Measurements from ENCODE around the gene DNAJC25. TPM values are rescaled to one million over a fixed set of nuclear protein-coding genes. Genes with fewer than 3 reads are reported as not detected.
"Not testable (repeated sequence)": the region's sequence is repeated elsewhere in the genome, so short reads cannot be mapped to it uniquely, and the experiment has no call there.

The DNAJC25 gene
- total and polyA plus RNA-seq, 4 donors, result 8.1 to 12.2 (median 10.3) TPM

- Histone ChIP-seq H3K9me3 (ENCODE audit: control insufficient read depth, insufficient read depth, low read length) (no peaks in the 10 kb centered on the region), H3K27me3 (ENCODE audit: control insufficient read depth, insufficient read depth, low read length) (no peaks in the 10 kb centered on the region), H3K36me3 (ENCODE audit: control insufficient read depth, insufficient read depth, low read length) (no peaks in the 10 kb centered on the region), H3K27ac (ENCODE audit: low read depth, low read length) (peak within 1 kb of the TSS; percentile 71), H3K4me3 (ENCODE audit: low read depth, low read length) (peak within 1 kb of the TSS; percentile 74), H3K4me1 (ENCODE audit: control insufficient read depth, insufficient read depth, low read length) (peaks cover 16% of the 10 kb centered on the region)
- WGBS (ENCODE audit: insufficient coverage), result 0% methylated on average over 61 of the region's 61 CpGs
- peak; percentile 22 to 87 (median 55) for DNase-seq (ENCODE audit: low read depth in 4 of 6, low spot score in 6 of 6)
These were observed 30.1 kb downstream of the DNAJC25 start, which contains the start of gene GNG10 for GRCh38 chr9:111661150-111661801. Gene GNG10 (plus strand): TSS chr9:111661605. CDS start chr9:111661635, 30 bp downstream.

- peak overlapping the region; percentile 74 for H3K4me3 ChIP-seq (ENCODE audit: low read depth, low read length)
- H3K4me1 ChIP-seq (ENCODE audit: control insufficient read depth, insufficient read depth, low read length), result peaks cover 16% of the 10 kb centered on the region
- under 1% methylated on average over 57 of the region's 57 CpGs for WGBS (ENCODE audit: insufficient coverage)
These were observed 30.8 kb downstream of the DNAJC25 start for GRCh38 chr9:111661802-111662521.

GRCh38 chr9:111662576-111663300, 31.6 kb downstream of the DNAJC25 start:
- peaks cover 16% of the 10 kb centered on the region for H3K4me1 ChIP-seq (ENCODE audit: control insufficient read depth, insufficient read depth, low read length)
- H3K27me3 ChIP-seq (ENCODE audit: control insufficient read depth, insufficient read depth, low read length), result no peaks in the 10 kb centered on the region
- peak in 1 of 6 donors; percentile 0 for DNase-seq (ENCODE audit: low read depth in 4 of 6, low spot score in 6 of 6)
- no peaks in the 10 kb centered on the region for H3K9me3 ChIP-seq (ENCODE audit: control insufficient read depth, insufficient read depth, low read length)
- H3K27ac ChIP-seq (ENCODE audit: low read depth, low read length), result peak overlapping the region; percentile 71
- peak overlapping the region; percentile 74 for H3K4me3 ChIP-seq (ENCODE audit: low read depth, low read length)
- WGBS (ENCODE audit: insufficient coverage), result 53% methylated on average over 7 of the region's 7 CpGs
- peaks cover 8% of the 10 kb centered on the region for H3K36me3 ChIP-seq (ENCODE audit: control insufficient read depth, insufficient read depth, low read length)

More at GRCh38 chr9:111661802-111662521, 30.8 kb downstream of the DNAJC25 start:
- peak overlapping the region; percentile 71 for H3K27ac ChIP-seq (ENCODE audit: low read depth, low read length)
- peak; percentile 10 to 68 (median 30) for DNase-seq (ENCODE audit: low read depth in 4 of 6, low spot score in 6 of 6)
- no peaks in the 10 kb centered on the region for H3K9me3 ChIP-seq (ENCODE audit: control insufficient read depth, insufficient read depth, low read length)
- H3K36me3 ChIP-seq (ENCODE audit: control insufficient read depth, insufficient read depth, low read length), result peaks cover 3% of the 10 kb centered on the region
- no peaks in the 10 kb centered on the region for H3K27me3 ChIP-seq (ENCODE audit: control insufficient read depth, insufficient read depth, low read length)

- no peak overlapping the region for H3K4me3 ChIP-seq (ENCODE audit: low read depth, low read length)
- H3K36me3 ChIP-seq (ENCODE audit: control insufficient read depth, insufficient read depth, low read length), result peaks cover 15% of the 10 kb centered on the region
- no peak overlapping the region for H3K27ac ChIP-seq (ENCODE audit: low read depth, low read length)
These were observed 32.2 kb downstream of the DNAJC25 start for GRCh38 chr9:111663301-111663823.

GRCh38 chr9:111668026-111668573, 37.0 kb downstream of the DNAJC25 start:
- Histone ChIP-seq H3K9me3 (ENCODE audit: control insufficient read depth, insufficient read depth, low read length) (no peaks in the 10 kb centered on the region), H3K36me3 (ENCODE audit: control insufficient read depth, insufficient read depth, low read length) (peaks cover 26% of the 10 kb centered on the region), H3K4me3 (ENCODE audit: low read depth, low read length) (no peak overlapping the region), H3K27ac (ENCODE audit: low read depth, low read length) (no peak overlapping the region), H3K27me3 (ENCODE audit: control insufficient read depth, insufficient read depth, low read length) (no peaks in the 10 kb centered on the region), H3K4me1 (ENCODE audit: control insufficient read depth, insufficient read depth, low read length) (peaks cover 3% of the 10 kb centered on the region)
- WGBS (ENCODE audit: insufficient coverage), result no CpG with 5 or more reads among the region's 1 CpG
- DNase-seq (ENCODE audit: low read depth in 4 of 6, low spot score in 6 of 6), result no peak

More at GRCh38 chr9:111663301-111663823, 32.2 kb downstream of the DNAJC25 start:
- H3K9me3 ChIP-seq (ENCODE audit: control insufficient read depth, insufficient read depth, low read length), result no peaks in the 10 kb centered on the region
- H3K4me1 ChIP-seq (ENCODE audit: control insufficient read depth, insufficient read depth, low read length), result peaks cover 16% of the 10 kb centered on the region
- WGBS (ENCODE audit: insufficient coverage), result 69% methylated on average over 4 of the region's 5 CpGs
- no peaks in the 10 kb centered on the region for H3K27me3 ChIP-seq (ENCODE audit: control insufficient read depth, insufficient read depth, low read length)
- no peak for DNase-seq (ENCODE audit: low read depth in 4 of 6, low spot score in 6 of 6)

GRCh38 chr9:111668601-111669000, 37.5 kb downstream of the DNAJC25 start:
- H3K27ac ChIP-seq (ENCODE audit: low read depth, low read length); H3K4me1 ChIP-seq (ENCODE audit: control insufficient read depth, insufficient read depth, low read length); H3K4me3 ChIP-seq (ENCODE audit: low read depth, low read length); H3K27me3 ChIP-seq (ENCODE audit: control insufficient read depth, insufficient read depth, low read length); H3K9me3 ChIP-seq (ENCODE audit: control insufficient read depth, insufficient read depth, low read length); DNase-seq (ENCODE audit: low read depth in 4 of 6, low spot score in 6 of 6): not testable (repeated sequence)
- WGBS (ENCODE audit: insufficient coverage), result 84% methylated on average over 5 of the region's 11 CpGs
- peaks cover 26% of the 10 kb centered on the region for H3K36me3 ChIP-seq (ENCODE audit: control insufficient read depth, insufficient read depth, low read length)

GRCh38 chr9:111674319-111674718, 43.2 kb downstream of the DNAJC25 start:
- Histone ChIP-seq H3K27ac (ENCODE audit: low read depth, low read length) (no peak overlapping the region), H3K36me3 (ENCODE audit: control insufficient read depth, insufficient read depth, low read length) (peaks cover 12% of the 10 kb centered on the region), H3K9me3 (ENCODE audit: control insufficient read depth, insufficient read depth, low read length) (no peaks in the 10 kb centered on the region), H3K27me3 (ENCODE audit: control insufficient read depth, insufficient read depth, low read length) (no peaks in the 10 kb centered on the region), H3K4me3 (ENCODE audit: low read depth, low read length) (no peak overlapping the region), H3K4me1 (ENCODE audit: control insufficient read depth, insufficient read depth, low read length) (no peaks in the 10 kb centered on the region)
- DNase-seq (ENCODE audit: low read depth in 4 of 6, low spot score in 6 of 6), result no peak
- no CpG with 5 or more reads among the region's 2 CpGs for WGBS (ENCODE audit: insufficient coverage)

GRCh38 chr9:111676116-111676515, 45.0 kb downstream of the DNAJC25 start:
- no peak overlapping the region for H3K27ac ChIP-seq (ENCODE audit: low read depth, low read length)
- H3K27me3 ChIP-seq (ENCODE audit: control insufficient read depth, insufficient read depth, low read length), result no peaks in the 10 kb centered on the region
- WGBS (ENCODE audit: insufficient coverage), result no CpG with 5 or more reads among the region's 3 CpGs
- no peak overlapping the region for H3K4me3 ChIP-seq (ENCODE audit: low read depth, low read length)
- DNase-seq (ENCODE audit: low read depth in 4 of 6, low spot score in 6 of 6), result no peak
- H3K36me3 ChIP-seq (ENCODE audit: control insufficient read depth, insufficient read depth, low read length), result peaks cover 17% of the 10 kb centered on the region
- no peaks in the 10 kb centered on the region for H3K4me1 ChIP-seq (ENCODE audit: control insufficient read depth, insufficient read depth, low read length)
- no peaks in the 10 kb centered on the region for H3K9me3 ChIP-seq (ENCODE audit: control insufficient read depth, insufficient read depth, low read length)

GRCh38 chr9:111678293-111678692, 47.2 kb downstream of the DNAJC25 start:
- Histone ChIP-seq H3K9me3 (ENCODE audit: control insufficient read depth, insufficient read depth, low read length) (no peaks in the 10 kb centered on the region), H3K4me3 (ENCODE audit: low read depth, low read length) (no peak overlapping the region), H3K27me3 (ENCODE audit: control insufficient read depth, insufficient read depth, low read length) (no peaks in the 10 kb centered on the region), H3K4me1 (ENCODE audit: control insufficient read depth, insufficient read depth, low read length) (no peaks in the 10 kb centered on the region), H3K36me3 (ENCODE audit: control insufficient read depth, insufficient read depth, low read length) (peaks cover 15% of the 10 kb centered on the region), H3K27ac (ENCODE audit: low read depth, low read length) (no peak overlapping the region)
- no peak for DNase-seq (ENCODE audit: low read depth in 4 of 6, low spot score in 6 of 6)
- WGBS (ENCODE audit: insufficient coverage), result 98% methylated on average over 5 of the region's 5 CpGs

All from spinal cord (tissue), 10 donors.